Activated T-helper 2 cell treated with anti-CD3 and anti-CD28 coated beads, Interferon-gamma antibody, Interleukin-2, Interleukin-4, amounts not matched to agents 10 μg/mL and 5 μg/mL and 100 μg/mL, durations not matched to agents 14 hours and 24 hours and 36 hours (primary cell): Measurements from ENCODE around the gene IGFBP2. TPM values are rescaled to one million over a fixed set of nuclear protein-coding genes. Genes with fewer than 3 reads are reported as not detected.
"Not testable (repeated sequence)": the region's sequence is repeated elsewhere in the genome, so short reads cannot be mapped to it uniquely, and the experiment has no call there.

ENCODE experiments used
- DNase-seq: peaks from one replicate; pipeline ENCODE4 v3.0.0; 2021; ENCODE audit warnings: low spot score
- H3K27ac Mint-ChIP-seq: one replicate; pipeline ENCODE4 v1.8.0; 2021; ENCODE audit warnings: mixed read lengths
- H3K27me3 Mint-ChIP-seq: one replicate; pipeline ENCODE4 v1.8.0; 2021; ENCODE audit warnings: low read depth, mixed read lengths
- H3K36me3 Mint-ChIP-seq: one replicate; pipeline ENCODE4 v1.8.0; 2021; ENCODE audit warnings: low read depth, mixed read lengths
- H3K4me1 Mint-ChIP-seq: one replicate; pipeline ENCODE4 v1.8.0; 2021; ENCODE audit warnings: low read depth, mixed read lengths
- H3K4me3 Mint-ChIP-seq: one replicate; pipeline ENCODE4 v1.8.0; 2021; ENCODE audit warnings: low read depth, mild to moderate bottlenecking, moderate library complexity, mixed read lengths
- H3K9me3 Mint-ChIP-seq: one replicate; pipeline ENCODE4 v1.8.0; 2021; ENCODE audit warnings: mixed read lengths
- intact Hi-C: fragments of 100-400 bp; cut with micrococcal nuclease; formaldehyde crosslinking; loops from one replicate; pipeline ENCODE4 v1.15.1; 2023
- total RNA-seq: library from RNA; stranded (reverse); gene quantifications from 2 replicates; pipeline ENCODE4 v1.2.3, GENCODE V29; 2022

Gene IGFBP2, protein sequence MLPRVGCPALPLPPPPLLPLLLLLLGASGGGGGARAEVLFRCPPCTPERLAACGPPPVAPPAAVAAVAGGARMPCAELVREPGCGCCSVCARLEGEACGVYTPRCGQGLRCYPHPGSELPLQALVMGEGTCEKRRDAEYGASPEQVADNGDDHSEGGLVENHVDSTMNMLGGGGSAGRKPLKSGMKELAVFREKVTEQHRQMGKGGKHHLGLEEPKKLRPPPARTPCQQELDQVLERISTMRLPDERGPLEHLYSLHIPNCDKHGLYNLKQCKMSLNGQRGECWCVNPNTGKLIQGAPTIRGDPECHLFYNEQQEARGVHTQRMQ
- total RNA-seq, result 30.1 and 32.5 TPM in 2 replicates

- DNase-seq, result peak; percentile 28
- Mint-ChIP-seq H3K9me3 (no peaks in the 10 kb centered on the region), H3K4me1 (peaks cover 32% of the 10 kb centered on the region), H3K4me3 (peak within 1 kb of the TSS; percentile 82), H3K36me3 (peaks cover 12% of the 10 kb centered on the region), H3K27me3 (peaks cover 69% of the 10 kb centered on the region), H3K27ac (peak within 1 kb of the TSS; percentile 35)
- intact Hi-C loops, result loop anchor here (1.0 kb wide), 1 partner anchor 26 kb away; no protein-coding TSS in a partner anchor
Observed at GRCh38 chr2:216632952-216633615, at the start of gene IGFBP2. Gene IGFBP2, plus strand, starts transcription at chr2:216633420. Its CDS starts 104 bp downstream, at chr2:216633524.

DNA sequence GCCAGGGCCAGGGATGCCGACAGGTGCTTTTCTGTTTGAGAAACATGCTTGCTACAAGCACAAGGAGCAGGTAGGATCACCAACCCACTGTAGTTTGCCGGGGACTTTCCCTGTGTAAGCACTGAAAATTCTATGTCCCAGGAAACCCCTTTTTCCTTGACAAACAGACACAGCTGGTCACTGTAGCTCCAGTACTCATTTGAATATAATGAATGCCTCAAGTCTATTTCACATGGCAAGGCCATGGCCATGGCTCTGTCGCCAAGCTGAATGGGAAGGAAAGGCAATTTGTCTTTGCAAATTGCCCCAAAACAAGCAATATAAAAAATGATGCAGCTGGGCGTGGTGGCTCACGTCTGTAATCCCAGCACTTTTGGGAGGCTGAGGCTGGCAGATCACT lies 49.6 kb upstream of the IGFBP2 start:
- no peak for DNase-seq
- no peak overlapping the region for H3K27ac Mint-ChIP-seq
- H3K27me3 Mint-ChIP-seq, result peaks cover 21% of the 10 kb centered on the region
- intact Hi-C loops, result no loop called here
- H3K36me3 Mint-ChIP-seq, result no peaks in the 10 kb centered on the region
- no peaks in the 10 kb centered on the region for H3K9me3 Mint-ChIP-seq
- no peaks in the 10 kb centered on the region for H3K4me1 Mint-ChIP-seq
- no peak overlapping the region for H3K4me3 Mint-ChIP-seq

- DNase-seq, result no peak
- no peaks in the 10 kb centered on the region for H3K9me3 Mint-ChIP-seq
- peaks cover 24% of the 10 kb centered on the region for H3K27me3 Mint-ChIP-seq
- H3K36me3 Mint-ChIP-seq, result no peaks in the 10 kb centered on the region
- intact Hi-C loops, result no loop called here
- no peak overlapping the region for H3K4me3 Mint-ChIP-seq
- H3K4me1 Mint-ChIP-seq, result no peaks in the 10 kb centered on the region
- no peak overlapping the region for H3K27ac Mint-ChIP-seq
Observed at GRCh38 chr2:216584112-216584511, 49.1 kb upstream of the IGFBP2 start.

DNA sequence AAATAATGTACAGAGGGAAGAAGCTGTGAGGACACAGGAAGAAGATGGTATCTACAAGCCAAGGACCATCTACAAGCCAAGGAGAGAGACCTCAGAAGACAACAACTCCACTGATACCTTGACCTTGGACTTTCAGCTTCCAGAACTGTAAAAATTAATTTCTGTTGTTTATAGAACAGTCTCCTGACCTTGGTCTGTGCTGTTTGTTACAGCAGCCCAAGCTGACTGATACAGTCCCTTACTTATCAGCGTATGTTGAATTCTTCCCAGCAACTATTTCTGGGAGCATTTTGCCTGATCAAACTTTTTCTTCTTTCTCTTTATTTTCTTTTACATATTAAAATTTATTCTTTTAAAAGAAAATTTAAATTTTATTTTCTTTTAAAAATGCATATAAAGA lies 47.8 kb upstream of the IGFBP2 start:
- no peaks in the 10 kb centered on the region for H3K36me3 Mint-ChIP-seq
- H3K27ac Mint-ChIP-seq, result no peak overlapping the region
- H3K9me3 Mint-ChIP-seq, result no peaks in the 10 kb centered on the region
- DNase-seq, result no peak
- intact Hi-C loops, result no loop called here
- peaks cover 27% of the 10 kb centered on the region for H3K27me3 Mint-ChIP-seq
- no peak overlapping the region for H3K4me3 Mint-ChIP-seq
- H3K4me1 Mint-ChIP-seq, result no peaks in the 10 kb centered on the region

- no peak overlapping the region for H3K4me3 Mint-ChIP-seq
Observed at GRCh38 chr2:216588861-216589710, 44.1 kb upstream of the IGFBP2 start.

GRCh38 chr2:216589791-216590190 lies 43.4 kb upstream of the IGFBP2 start:
- H3K36me3 Mint-ChIP-seq, result no peaks in the 10 kb centered on the region
- intact Hi-C loops, result no loop called here
- H3K4me3 Mint-ChIP-seq, result no peak overlapping the region

More at GRCh38 chr2:216588861-216589710, 44.1 kb upstream of the IGFBP2 start:
- intact Hi-C loops, result no loop called here
- H3K27me3 Mint-ChIP-seq, result peaks cover 19% of the 10 kb centered on the region
- H3K36me3 Mint-ChIP-seq, result no peaks in the 10 kb centered on the region
- no peaks in the 10 kb centered on the region for H3K4me1 Mint-ChIP-seq
- no peak for DNase-seq
- H3K9me3 Mint-ChIP-seq, result no peaks in the 10 kb centered on the region
- no peak overlapping the region for H3K27ac Mint-ChIP-seq

GRCh38 chr2:216590780-216591179 lies 42.4 kb upstream of the IGFBP2 start:
- no peak for DNase-seq
- no peak overlapping the region for H3K27ac Mint-ChIP-seq
- no peaks in the 10 kb centered on the region for H3K9me3 Mint-ChIP-seq
- H3K36me3 Mint-ChIP-seq, result no peaks in the 10 kb centered on the region
- H3K27me3 Mint-ChIP-seq, result peaks cover 14% of the 10 kb centered on the region
- H3K4me1 Mint-ChIP-seq, result no peaks in the 10 kb centered on the region
- intact Hi-C loops, result no loop called here
- H3K4me3 Mint-ChIP-seq, result no peak overlapping the region

More at GRCh38 chr2:216589791-216590190, 43.4 kb upstream of the IGFBP2 start:
- no peaks in the 10 kb centered on the region for H3K4me1 Mint-ChIP-seq
- H3K27ac Mint-ChIP-seq, result no peak overlapping the region
- no peak for DNase-seq
- H3K9me3 Mint-ChIP-seq, result no peaks in the 10 kb centered on the region
- peaks cover 15% of the 10 kb centered on the region for H3K27me3 Mint-ChIP-seq

GRCh38 chr2:216591480-216591879 lies 41.7 kb upstream of the IGFBP2 start:
- Mint-ChIP-seq H3K4me1 (no peaks in the 10 kb centered on the region), H3K27ac (no peak overlapping the region), H3K27me3 (peaks cover 11% of the 10 kb centered on the region), H3K9me3 (no peaks in the 10 kb centered on the region), H3K36me3 (no peaks in the 10 kb centered on the region), H3K4me3 (no peak overlapping the region)
- no peak for DNase-seq
- intact Hi-C loops, result no loop called here

DNA sequence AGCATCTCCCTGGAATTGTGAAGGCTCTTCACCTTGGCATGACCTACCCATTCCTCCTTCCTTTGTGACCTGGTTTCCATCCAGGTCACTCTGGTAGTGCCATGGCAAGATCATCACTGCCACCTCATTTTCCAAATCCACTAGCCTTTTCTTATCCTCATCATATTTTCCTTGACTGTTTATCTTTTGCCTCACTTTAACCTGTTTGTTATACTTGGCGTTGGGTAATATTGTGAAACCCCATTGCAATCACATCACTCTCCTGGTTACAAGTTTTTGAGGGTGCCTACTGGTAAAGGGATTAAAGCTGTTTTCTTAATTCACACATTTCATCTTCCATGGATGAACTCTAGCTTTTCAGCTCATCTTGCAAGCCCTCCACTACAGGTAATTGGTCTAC lies 39.1 kb upstream of the IGFBP2 start:
- Mint-ChIP-seq H3K27me3 (peaks cover 16% of the 10 kb centered on the region), H3K36me3 (no peaks in the 10 kb centered on the region), H3K27ac (no peak overlapping the region), H3K9me3 (no peaks in the 10 kb centered on the region), H3K4me1 (no peaks in the 10 kb centered on the region), H3K4me3 (no peak overlapping the region)
- intact Hi-C loops, result no loop called here
- DNase-seq, result no peak

DNA sequence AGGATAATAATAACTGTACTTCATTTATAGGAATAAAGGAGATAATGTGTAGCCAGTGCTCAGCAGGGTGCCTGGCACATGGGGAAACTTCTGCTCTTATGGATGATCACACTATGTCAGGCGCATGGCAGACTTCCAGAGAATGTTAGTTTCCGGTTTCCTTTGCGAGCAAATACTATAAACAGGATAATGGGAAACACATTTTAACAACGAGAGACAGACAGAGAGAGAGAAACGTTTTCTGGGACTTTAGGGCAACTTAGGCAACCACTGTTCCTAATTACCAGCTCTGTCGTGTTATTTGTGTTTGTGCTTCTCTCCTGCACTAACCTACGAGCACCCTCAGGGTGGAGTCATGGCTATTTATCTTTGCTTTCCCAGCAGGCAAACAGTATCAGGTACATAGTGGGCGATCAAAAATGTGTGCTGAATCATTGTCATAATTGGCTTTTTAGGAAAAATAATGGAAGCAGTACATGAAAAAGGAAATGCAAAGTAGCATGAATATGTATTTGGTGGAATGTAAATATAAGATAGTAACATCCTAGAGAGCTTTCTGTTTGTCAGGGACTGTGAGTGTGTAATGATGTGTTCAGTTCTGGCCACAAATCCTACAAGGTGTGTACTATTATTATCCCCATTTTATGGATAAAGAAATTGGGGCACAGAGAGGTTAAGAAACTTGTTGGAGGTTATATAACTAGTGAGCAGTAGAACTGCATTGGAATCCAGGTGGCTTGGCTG lies 36.8 kb upstream of the IGFBP2 start:
- no peak for DNase-seq
- Mint-ChIP-seq H3K36me3 (no peaks in the 10 kb centered on the region), H3K9me3 (no peaks in the 10 kb centered on the region), H3K27ac (no peak overlapping the region), H3K4me3 (no peak overlapping the region), H3K4me1 (no peaks in the 10 kb centered on the region), H3K27me3 (peaks cover 10% of the 10 kb centered on the region)
- intact Hi-C loops, result no loop called here

GRCh38 chr2:216596980-216597509 lies 36.2 kb upstream of the IGFBP2 start:
- intact Hi-C loops, result no loop called here
- no peak overlapping the region for H3K4me3 Mint-ChIP-seq
- no peaks in the 10 kb centered on the region for H3K4me1 Mint-ChIP-seq

GRCh38 chr2:216597825-216598224 lies 35.4 kb upstream of the IGFBP2 start:
- H3K36me3 Mint-ChIP-seq, DNase-seq, H3K9me3 Mint-ChIP-seq, intact Hi-C loops, H3K4me1 Mint-ChIP-seq, H3K4me3 Mint-ChIP-seq, H3K27me3 Mint-ChIP-seq, H3K27ac Mint-ChIP-seq: not testable (repeated sequence)

More at GRCh38 chr2:216596980-216597509, 36.2 kb upstream of the IGFBP2 start:
- Mint-ChIP-seq H3K27me3 (peaks cover 10% of the 10 kb centered on the region), H3K9me3 (no peaks in the 10 kb centered on the region), H3K27ac (no peak overlapping the region), H3K36me3 (no peaks in the 10 kb centered on the region)
- DNase-seq, result no peak
